Central memory CD8-positive, alpha-beta T cell (primary cell): Measurements from ENCODE around the gene PDLIM5.

Source experiments
- ATAC-seq: fragments of 150-1000 bp; cut with Tn5 transposase; replicated peaks from 2 replicates; pipeline ENCODE4 v1.10.0; 2022; ENCODE audit warnings: mild to moderate bottlenecking, moderate FRiP score, moderate number of reproducible peaks; ENCODE audit not compliant: poor library complexity, severe bottlenecking; ENCODE audit errors: extremely low read depth
- DNase-seq, 2 donors: peaks; one replicate each; pipeline ENCODE4 v3.0.0; 2021; ENCODE audit warnings: low spot score in 2 of 2
- H3K27ac Mint-ChIP-seq: one replicate; pipeline ENCODE4 v1.8.0; 2022; ENCODE audit warnings: low read depth, mild to moderate bottlenecking, moderate library complexity, mixed read lengths
- H3K27me3 Mint-ChIP-seq: one replicate; pipeline ENCODE4 v1.8.0; 2022; ENCODE audit warnings: mixed read lengths
- H3K36me3 Mint-ChIP-seq: one replicate; pipeline ENCODE4 v1.8.0; 2022; ENCODE audit warnings: mild to moderate bottlenecking, moderate library complexity, mixed read lengths; ENCODE audit not compliant: insufficient read depth
- H3K4me1 Mint-ChIP-seq: one replicate; pipeline ENCODE4 v1.8.0; 2022; ENCODE audit warnings: mixed read lengths
- H3K4me3 Mint-ChIP-seq: one replicate; pipeline ENCODE4 v1.8.0; 2022; ENCODE audit warnings: mild to moderate bottlenecking, moderate library complexity, mixed read lengths
- H3K9me3 Mint-ChIP-seq: one replicate; pipeline ENCODE4 v1.8.0; 2022; ENCODE audit warnings: mixed read lengths

PDLIM5 gene

DNA sequence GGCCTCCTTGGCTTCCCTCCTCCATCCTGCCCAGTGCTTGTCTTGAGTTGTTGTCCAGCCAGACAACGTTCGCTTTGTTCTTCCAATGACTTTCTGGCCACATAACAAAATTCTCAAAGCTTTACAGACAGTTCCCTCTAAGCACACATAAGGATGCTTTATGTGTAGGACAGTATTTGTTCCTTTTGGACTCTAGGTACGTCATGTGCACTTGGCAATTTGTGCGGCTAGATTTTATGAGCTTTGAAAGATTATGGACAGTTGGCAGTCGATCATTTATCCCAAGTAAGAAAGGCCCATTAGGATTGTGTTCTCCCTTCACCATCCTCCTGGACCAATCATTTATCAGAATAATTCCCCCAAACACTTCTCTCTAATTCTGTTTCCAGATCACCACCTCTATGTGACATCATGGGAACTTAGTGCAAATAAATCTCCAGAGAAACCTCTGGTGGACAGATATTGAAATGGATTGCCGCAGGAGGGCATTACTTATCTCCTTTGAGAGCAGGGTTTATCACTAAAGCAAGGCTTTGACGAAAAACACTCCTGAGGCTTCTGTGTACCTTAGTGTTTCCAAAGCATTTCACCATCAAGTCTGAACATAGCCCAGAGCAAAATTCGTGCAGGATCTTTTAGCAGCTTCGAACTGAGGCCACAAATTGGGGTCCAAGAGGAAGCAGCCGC is 228.6 kb downstream of the PDLIM5 start:
- H3K4me3 Mint-ChIP-seq = no peak overlapping the region
- peaks cover 20% of the 10 kb centered on the region for H3K27me3 Mint-ChIP-seq
- H3K9me3 Mint-ChIP-seq = no peaks in the 10 kb centered on the region
- DNase-seq = no peak
- H3K36me3 Mint-ChIP-seq = no peaks in the 10 kb centered on the region
- H3K4me1 Mint-ChIP-seq = no peaks in the 10 kb centered on the region
- ATAC-seq = no peak
- H3K27ac Mint-ChIP-seq = no peak overlapping the region

DNA sequence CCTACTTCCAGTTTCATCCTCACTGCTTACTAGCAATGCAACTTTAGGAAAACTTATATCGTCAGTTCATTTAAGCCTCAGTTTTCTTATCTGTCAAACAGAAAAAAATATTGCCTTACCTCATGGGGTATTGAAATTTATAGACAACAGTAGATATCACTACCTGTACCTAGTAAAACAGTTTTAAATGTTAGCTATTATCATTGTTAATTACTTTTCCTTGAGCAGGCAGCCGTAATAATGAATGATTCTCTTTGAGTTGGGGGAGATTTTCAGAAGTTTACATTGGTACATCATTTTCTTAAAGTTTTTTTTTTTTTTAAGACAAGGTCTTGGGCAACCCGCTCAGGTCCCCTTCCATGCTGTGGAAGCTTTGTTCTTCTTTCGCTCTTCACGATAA is 234.3 kb downstream of the PDLIM5 start:
- H3K4me3 Mint-ChIP-seq = no peak overlapping the region
- no peaks in the 10 kb centered on the region for H3K36me3 Mint-ChIP-seq
- H3K4me1 Mint-ChIP-seq = no peaks in the 10 kb centered on the region
- peaks cover 4% of the 10 kb centered on the region for H3K27me3 Mint-ChIP-seq
- ATAC-seq = no peak
- H3K9me3 Mint-ChIP-seq = no peaks in the 10 kb centered on the region
- DNase-seq = no peak
- no peak overlapping the region for H3K27ac Mint-ChIP-seq

DNA sequence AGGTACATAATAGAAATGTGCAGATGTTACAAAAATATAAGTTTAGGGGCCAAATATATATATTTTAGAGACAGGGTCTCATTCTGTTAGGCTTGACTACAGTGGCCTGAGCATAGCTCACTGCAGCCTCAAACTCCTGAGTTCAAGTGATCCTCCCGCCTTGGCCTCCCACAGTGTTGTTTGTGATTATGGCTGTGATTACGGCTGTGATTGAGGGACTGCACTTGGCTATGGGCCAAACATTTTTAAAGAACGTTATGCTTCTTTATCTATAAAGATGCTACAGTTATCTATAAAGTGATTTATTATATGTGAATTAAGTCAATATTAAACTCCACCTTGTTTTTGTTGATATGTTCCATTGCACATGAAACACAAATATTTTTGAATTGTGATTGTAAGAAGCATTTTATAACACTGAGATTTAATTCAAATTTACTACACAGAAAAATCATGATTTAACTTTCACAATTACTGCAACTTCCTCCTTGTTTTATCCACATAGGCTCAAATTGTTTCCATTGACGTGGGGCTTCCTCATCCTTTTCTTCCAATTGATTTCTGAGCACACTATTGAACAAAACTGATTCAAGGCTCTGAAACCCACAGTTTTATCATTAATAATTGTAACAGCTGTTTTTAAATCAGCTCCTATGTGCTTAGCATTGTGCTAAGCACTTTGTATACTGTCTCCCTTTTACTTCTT is 237.6 kb downstream of the PDLIM5 start:
- Mint-ChIP-seq H3K9me3 (no peaks in the 10 kb centered on the region), H3K27me3 (peaks cover 1% of the 10 kb centered on the region), H3K4me1 (no peaks in the 10 kb centered on the region), H3K4me3 (no peak overlapping the region), H3K36me3 (no peaks in the 10 kb centered on the region), H3K27ac (no peak overlapping the region)
- ATAC-seq (no peak), DNase-seq (no peak)

DNA sequence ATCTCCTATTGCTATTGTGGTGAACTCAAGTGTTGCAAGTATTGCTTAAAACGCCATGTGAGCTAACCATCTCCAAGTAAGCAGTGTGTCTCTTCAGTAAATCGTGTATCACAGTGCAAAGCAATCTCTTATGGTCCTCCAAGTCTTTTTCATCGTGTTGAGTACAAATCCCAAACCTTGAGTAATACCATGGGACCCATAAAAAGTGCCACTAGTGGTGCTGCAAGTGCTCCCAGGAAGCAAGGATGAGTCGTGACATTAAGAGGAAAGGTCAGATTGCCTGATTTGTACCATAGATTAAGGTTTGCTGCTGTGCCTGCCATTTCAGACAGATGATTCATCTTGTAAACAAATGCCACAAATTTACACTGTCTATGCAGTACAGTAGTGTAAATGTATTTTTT is 239.1 kb downstream of the PDLIM5 start:
- ATAC-seq = no peak
- Mint-ChIP-seq H3K4me1 (no peaks in the 10 kb centered on the region), H3K36me3 (no peaks in the 10 kb centered on the region), H3K9me3 (no peaks in the 10 kb centered on the region), H3K27ac (no peak overlapping the region), H3K4me3 (no peak overlapping the region), H3K27me3 (peaks cover 8% of the 10 kb centered on the region)
- no peak for DNase-seq

DNA sequence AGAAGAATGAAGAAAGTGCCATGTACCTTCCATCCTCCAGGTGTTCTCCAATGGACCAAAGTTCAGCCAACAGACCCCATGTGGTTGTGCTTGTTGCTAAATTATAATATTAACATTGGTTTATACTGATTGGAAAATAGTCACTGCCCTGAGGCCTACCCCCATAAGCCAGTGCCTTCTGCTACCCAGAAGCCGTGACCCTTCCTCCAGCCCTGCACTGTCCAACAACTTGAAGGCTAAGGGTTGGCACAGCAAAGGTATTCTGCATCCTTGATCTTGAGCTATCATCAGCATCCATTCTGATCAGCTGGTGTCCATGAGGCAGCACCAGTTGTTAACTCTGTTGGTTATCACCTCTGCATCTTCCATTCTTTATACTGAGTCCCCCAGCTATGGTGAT is 239.8 kb downstream of the PDLIM5 start:
- Mint-ChIP-seq H3K27ac (no peak overlapping the region), H3K36me3 (no peaks in the 10 kb centered on the region), H3K9me3 (no peaks in the 10 kb centered on the region), H3K4me1 (no peaks in the 10 kb centered on the region), H3K4me3 (no peak overlapping the region), H3K27me3 (peaks cover 8% of the 10 kb centered on the region)
- ATAC-seq (no peak), DNase-seq (no peak)

DNA sequence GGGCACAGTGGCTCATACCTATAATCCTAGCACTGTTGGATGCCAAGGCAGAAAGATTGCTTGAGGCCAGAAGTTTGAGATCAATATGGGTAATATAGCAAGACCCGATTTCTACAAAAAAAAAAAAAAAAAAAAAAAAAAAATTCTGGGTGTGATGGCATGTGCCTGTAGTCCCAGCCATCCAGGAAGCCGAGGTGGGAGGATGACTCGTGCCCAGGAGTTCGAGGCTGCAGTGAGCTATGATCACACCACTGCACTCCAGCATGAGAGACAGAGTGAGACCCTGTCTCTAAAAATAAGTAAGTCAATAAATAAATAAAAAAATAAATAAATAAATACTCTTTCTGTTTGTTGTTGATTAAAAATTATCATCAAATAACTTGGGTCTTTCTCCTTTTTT is 243.6 kb downstream of the PDLIM5 start:
- ATAC-seq (no peak), DNase-seq (no peak)
- Mint-ChIP-seq H3K27ac (no peak overlapping the region), H3K9me3 (no peaks in the 10 kb centered on the region), H3K4me3 (no peak overlapping the region), H3K4me1 (no peaks in the 10 kb centered on the region), H3K36me3 (no peaks in the 10 kb centered on the region), H3K27me3 (peaks cover 8% of the 10 kb centered on the region)

DNA sequence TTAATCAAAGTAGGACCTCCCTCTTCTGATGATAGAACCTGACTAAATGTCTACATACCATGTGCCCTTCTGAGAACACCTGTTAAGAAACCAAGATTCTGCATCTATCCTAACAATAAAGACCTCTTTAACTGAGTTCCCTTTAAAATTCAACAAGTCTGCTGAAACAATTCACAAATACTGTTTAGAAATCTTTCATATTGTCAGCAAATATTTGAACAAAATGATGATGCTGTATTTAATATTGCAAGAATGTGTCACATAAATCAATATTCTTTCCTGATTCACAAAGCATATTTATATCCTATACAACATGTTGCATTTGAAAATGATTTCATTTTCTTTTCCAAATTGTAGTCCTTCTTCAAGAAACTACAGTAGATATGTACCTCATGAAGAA is 246.4 kb downstream of the PDLIM5 start:
- Mint-ChIP-seq H3K9me3 (no peaks in the 10 kb centered on the region), H3K27ac (no peak overlapping the region), H3K4me1 (no peaks in the 10 kb centered on the region), H3K4me3 (no peak overlapping the region), H3K27me3 (peaks cover 8% of the 10 kb centered on the region), H3K36me3 (no peaks in the 10 kb centered on the region)
- DNase-seq = no peak
- no peak for ATAC-seq

DNA sequence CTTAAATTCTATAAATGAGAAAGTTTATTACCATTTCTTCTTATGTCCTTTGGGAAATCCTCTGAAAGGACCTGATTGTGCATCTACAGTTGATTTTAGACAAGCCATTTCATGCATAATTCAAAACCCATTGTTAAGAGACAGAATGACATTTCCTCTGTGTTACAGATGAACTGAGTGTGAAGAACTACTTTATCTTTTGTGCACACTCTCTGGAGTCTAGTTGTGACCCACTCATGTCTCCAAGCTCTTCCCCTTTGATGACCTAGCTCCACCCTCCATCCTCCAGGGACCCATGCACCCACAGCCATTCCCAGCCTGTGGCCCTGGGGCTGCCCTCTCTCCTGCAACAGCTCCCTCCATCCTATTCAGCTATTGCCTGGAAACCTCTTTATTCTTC is 248.6 kb downstream of the PDLIM5 start:
- Mint-ChIP-seq H3K27me3 (no peaks in the 10 kb centered on the region), H3K36me3 (no peaks in the 10 kb centered on the region), H3K4me3 (no peak overlapping the region), H3K4me1 (no peaks in the 10 kb centered on the region), H3K27ac (no peak overlapping the region), H3K9me3 (no peaks in the 10 kb centered on the region)
- ATAC-seq (no peak), DNase-seq (no peak)

DNA sequence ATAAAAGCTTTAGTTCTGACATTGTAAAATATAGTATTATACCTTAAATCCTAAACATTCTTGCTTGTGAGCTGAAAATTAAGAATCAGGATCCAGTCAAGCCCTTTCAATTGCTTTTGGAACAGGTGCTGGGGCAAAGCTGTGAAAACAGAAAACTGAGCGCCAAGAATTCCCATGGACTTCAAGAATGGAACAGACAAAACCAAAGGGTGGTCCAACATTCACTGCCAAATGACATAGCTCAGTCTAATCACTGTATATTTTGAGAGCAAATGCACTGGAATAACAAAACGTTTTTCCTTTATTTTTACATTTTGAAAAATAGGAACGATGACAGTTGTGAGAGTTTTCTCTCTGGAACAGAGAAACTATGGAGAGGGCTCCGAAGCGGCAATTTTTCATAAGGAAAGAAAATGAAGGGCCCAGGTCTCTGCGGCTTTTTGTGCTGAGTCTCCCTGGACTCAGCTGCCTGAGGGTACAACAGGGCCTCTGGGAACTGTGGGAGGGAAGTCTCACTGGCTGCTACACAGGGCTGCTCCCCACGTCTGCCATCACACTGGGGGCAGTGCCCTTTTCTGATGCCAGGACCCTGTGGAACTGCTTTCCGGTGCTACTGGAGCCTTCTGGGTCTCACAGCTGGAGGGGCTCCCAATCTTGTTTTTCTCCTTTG is 250.0 kb downstream of the PDLIM5 start:
- no peak for DNase-seq
- Mint-ChIP-seq H3K4me3 (no peak overlapping the region), H3K9me3 (peaks cover 5% of the 10 kb centered on the region), H3K27ac (no peak overlapping the region), H3K27me3 (no peaks in the 10 kb centered on the region), H3K4me1 (no peaks in the 10 kb centered on the region), H3K36me3 (no peaks in the 10 kb centered on the region)
- ATAC-seq = no peak

DNA sequence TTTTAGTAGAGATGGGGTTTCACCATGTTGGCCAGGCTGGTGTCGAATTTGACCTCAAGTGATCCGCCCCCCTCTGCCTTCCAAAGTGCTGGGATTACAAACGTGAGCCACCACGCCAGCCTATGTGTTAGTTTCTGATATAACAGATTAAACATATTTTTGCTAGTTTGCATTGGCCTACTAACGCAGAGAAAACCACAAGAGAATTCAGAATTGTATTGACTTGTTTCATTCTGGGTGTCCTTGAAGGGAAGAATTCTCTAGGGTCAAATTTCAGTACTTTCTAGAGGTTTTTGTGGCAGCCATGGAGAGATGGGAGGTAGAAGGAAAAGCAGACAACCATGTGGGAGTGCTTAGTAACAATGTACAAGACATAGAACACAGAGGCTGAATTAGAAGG is 259.9 kb downstream of the PDLIM5 start:
- peaks cover 10% of the 10 kb centered on the region for H3K27me3 Mint-ChIP-seq
- H3K4me3 Mint-ChIP-seq = no peak overlapping the region
- ATAC-seq (no peak), DNase-seq (no peak)
- no peaks in the 10 kb centered on the region for H3K36me3 Mint-ChIP-seq
- H3K27ac Mint-ChIP-seq = no peak overlapping the region
- H3K4me1 Mint-ChIP-seq = no peaks in the 10 kb centered on the region
- peaks cover 3% of the 10 kb centered on the region for H3K9me3 Mint-ChIP-seq

DNA sequence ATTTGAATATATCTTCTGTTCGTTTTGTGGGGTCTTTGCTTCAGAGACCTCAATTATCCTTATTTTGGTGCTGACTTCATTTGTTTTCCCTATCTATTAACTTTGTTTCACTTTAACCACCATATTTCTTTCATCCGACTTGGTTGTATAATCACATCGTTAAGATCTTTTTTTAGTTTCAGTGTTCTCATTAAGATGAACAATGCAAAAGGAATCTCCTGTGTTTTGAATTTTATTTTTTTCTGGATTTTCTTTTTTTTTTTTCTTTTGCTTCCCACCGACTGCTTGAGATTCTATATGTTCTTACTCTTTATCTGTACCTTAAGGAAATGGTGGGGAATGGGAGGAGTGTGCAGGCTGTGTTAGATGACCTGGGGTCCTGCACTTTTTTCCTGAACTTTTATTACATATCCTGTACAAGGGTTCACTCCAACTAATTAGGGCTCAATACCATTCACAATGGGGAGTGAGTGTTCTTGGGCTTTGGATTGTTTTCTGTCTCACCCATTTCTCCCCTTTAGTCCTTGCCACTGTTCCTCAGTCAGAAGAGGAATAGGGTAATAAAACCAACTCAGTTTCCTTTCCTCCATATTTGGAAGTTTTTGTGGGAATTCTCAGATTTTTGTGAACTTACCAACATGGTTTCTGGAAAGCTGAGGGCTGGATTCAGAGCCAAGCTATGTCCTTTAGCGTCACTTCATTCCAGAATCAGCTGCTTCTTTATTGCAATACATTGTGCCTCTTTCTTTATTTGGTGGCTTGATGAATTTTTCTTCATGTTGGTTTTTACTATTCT is 262.8 kb downstream of the PDLIM5 start:
- no peak overlapping the region for H3K27ac Mint-ChIP-seq
- H3K4me3 Mint-ChIP-seq = no peak overlapping the region
- no peaks in the 10 kb centered on the region for H3K4me1 Mint-ChIP-seq
- no peak for ATAC-seq
- H3K36me3 Mint-ChIP-seq = no peaks in the 10 kb centered on the region
- H3K9me3 Mint-ChIP-seq = no peaks in the 10 kb centered on the region
- no peak for DNase-seq
- H3K27me3 Mint-ChIP-seq = peaks cover 14% of the 10 kb centered on the region

DNA sequence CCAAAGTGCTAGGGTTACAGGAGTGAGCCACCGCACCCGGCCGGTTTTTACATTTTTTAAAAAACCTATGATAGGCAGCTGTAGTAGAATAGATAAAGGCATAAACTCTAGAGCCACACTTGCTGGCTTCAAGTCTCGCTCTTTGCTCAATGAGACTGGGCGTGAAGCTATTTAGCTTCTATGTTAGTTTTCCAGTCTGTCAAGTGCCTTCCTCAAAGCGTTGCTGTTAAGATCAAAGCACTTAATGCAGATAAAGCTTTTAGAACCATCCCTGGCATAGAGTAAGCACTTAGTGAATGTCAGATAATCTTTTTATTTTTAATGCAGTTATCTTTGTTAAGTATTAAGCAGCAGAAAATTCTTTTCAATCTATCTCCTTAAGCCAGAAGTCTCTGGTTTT is 264.0 kb downstream of the PDLIM5 start:
- H3K9me3 Mint-ChIP-seq = no peaks in the 10 kb centered on the region
- no peak overlapping the region for H3K27ac Mint-ChIP-seq
- no peak for DNase-seq
- ATAC-seq = no peak
- H3K36me3 Mint-ChIP-seq = no peaks in the 10 kb centered on the region
- peaks cover 20% of the 10 kb centered on the region for H3K27me3 Mint-ChIP-seq
- no peak overlapping the region for H3K4me3 Mint-ChIP-seq
- no peaks in the 10 kb centered on the region for H3K4me1 Mint-ChIP-seq
